Spleen (tissue), 7 donors: Measurements from ENCODE around the gene INPP4B.

Source experiments
- POLR2A ChIP-seq, 3 donors: fragments of 450-650 bp; IDR thresholded peaks; one replicate each; pipeline ENCODE4 v1.5.1; 2017; ENCODE audit warnings: antibody characterized with exemption in 3 of 3, mild to moderate bottlenecking in 1 of 3
- POLR2AphosphoS5 ChIP-seq, 3 donors: sonication (generic); formaldehyde crosslinking; IDR thresholded peaks; one replicate each; pipeline ENCODE4 v1.5.1; 2017; ENCODE audit warnings: antibody characterized with exemption in 3 of 3
- TF ChIP-seq, protein P1 (sequence below), 11 experiments: fragments of 200-600 bp in 7 of 11; fragments of 450-650 bp in 4 of 11; sonication (generic) in 4 of 11; IDR thresholded peaks in 8 of 11; conservative IDR thresholded peaks in 3 of 11; 1 replicate in 7 of 11; 2 replicates in 4 of 11; pipeline versions ENCODE4 v1.4.0 to v1.8.0; 2016 to 2021; ENCODE audit warnings: antibody characterized with exemption in 11 of 11, inconsistent platforms in 4 of 11, mild to moderate bottlenecking in 1 of 11
- donor health status: DM: no; HTN: no; CAD: no; lungs with moderate emphysema.
- donor health status: DM: no; HTN: no; CAD: no.
- donor health status: DM: no; HTN: no; CAD: no.

DNA sequence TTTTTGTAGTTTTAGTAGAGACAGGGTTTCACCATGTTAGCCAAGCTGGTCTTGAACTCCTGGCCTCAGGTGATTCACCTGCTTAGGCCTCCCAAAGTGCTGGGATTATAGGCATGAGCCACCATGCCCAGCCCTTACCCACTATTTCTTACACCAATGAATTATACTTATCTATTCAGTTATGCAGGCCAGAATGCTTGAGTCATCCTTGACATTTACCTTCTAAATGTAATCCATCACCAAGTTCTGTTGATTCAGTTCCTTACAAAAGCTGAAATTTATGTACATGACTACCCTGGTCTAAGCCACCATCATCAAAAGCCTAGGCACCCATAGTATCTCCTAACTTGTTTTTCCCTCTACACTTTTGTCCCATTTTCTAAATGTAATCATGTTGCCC is 624.0 kb downstream of the INPP4B start:
- TF ChIP-seq, protein P1, sequence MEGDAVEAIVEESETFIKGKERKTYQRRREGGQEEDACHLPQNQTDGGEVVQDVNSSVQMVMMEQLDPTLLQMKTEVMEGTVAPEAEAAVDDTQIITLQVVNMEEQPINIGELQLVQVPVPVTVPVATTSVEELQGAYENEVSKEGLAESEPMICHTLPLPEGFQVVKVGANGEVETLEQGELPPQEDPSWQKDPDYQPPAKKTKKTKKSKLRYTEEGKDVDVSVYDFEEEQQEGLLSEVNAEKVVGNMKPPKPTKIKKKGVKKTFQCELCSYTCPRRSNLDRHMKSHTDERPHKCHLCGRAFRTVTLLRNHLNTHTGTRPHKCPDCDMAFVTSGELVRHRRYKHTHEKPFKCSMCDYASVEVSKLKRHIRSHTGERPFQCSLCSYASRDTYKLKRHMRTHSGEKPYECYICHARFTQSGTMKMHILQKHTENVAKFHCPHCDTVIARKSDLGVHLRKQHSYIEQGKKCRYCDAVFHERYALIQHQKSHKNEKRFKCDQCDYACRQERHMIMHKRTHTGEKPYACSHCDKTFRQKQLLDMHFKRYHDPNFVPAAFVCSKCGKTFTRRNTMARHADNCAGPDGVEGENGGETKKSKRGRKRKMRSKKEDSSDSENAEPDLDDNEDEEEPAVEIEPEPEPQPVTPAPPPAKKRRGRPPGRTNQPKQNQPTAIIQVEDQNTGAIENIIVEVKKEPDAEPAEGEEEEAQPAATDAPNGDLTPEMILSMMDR (IDR thresholded peaks at IDR 0.05 in 8 of 11, conservative IDR thresholded peaks at IDR 0.05 in 3 of 11): no peak
- TF ChIP-seq POLR2A (IDR thresholded peaks at IDR 0.05): no peak
- no peak for TF ChIP-seq POLR2AphosphoS5 (IDR thresholded peaks at IDR 0.05)
